ENCODE measurements around the gene UCK2.

UCK2 gene

DNA sequence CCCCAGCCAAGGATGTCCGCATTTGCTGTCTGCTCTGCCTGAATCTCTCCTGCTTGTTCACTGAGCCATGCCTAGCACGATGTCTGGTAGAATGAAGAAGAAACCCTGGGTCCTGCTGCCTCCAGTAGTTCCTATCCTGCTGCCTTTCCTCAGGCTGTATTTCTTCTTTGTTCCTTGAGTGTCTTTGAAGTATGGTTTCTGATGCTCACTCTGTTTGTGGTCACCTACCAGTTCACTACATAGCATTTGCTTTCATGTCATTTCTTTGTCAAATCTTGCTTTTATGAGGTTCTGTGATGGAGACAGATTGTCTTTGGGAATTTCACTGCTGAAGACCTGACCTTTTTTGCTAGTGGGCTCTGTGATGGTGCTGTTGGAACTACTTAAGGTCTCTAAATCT lies 5.9 kb downstream of the UCK2 start:
- H3K9me3 ChIP-seq (ENCODE audit: control extremely low read depth in 1 of 5, control insufficient read depth in 4 of 5, insufficient read depth in 2 of 5, low read depth in 1 of 5, low read length in 4 of 5), result no peaks in the 10 kb centered on the region
- ChIA-PET POLR2A (no interaction called here), CTCF (interaction anchor here (0.7 to 0.9 kb wide), 2 partner anchors 8 to 9 kb away, joined by 3 read pairs; no protein-coding TSS in a partner anchor)
- no peaks in the 10 kb centered on the region for H3K27me3 ChIP-seq (replicated peaks in 2 of 5; ENCODE audit: control insufficient read depth in 4 of 5, insufficient read depth in 5 of 5, low read length in 4 of 5)
- H3K27ac ChIP-seq (ENCODE audit: insufficient read depth in 1 of 2, low read depth in 1 of 2, low read length in 2 of 2, poor library complexity in 1 of 2, severe bottlenecking in 2 of 2), result peak overlapping the region in 1 of 2 experiments; percentile 2
- WGBS (ENCODE audit: insufficient coverage), result 89% methylated on average over 1 of the region's 2 CpGs
- no peak overlapping the region for H3K4me3 ChIP-seq (ENCODE audit: control insufficient read depth in 1 of 7, extremely low read depth in 1 of 7, insufficient read depth in 4 of 7, low read depth in 2 of 7, low read length in 6 of 7)
- peaks cover 0 to 4% (median 2%) of the 10 kb centered on the region in 4 experiments for H3K36me3 ChIP-seq (ENCODE audit: control insufficient read depth in 4 of 4, insufficient read depth in 4 of 4, low read length in 3 of 4)
- H3K4me1 ChIP-seq (ENCODE audit: control extremely low read depth in 1 of 4, control insufficient read depth in 4 of 4, insufficient read depth in 4 of 4, low read length in 3 of 4), result peaks cover 14 to 46% (median 32%) of the 10 kb centered on the region in 4 experiments
- DNase-seq, result no peak

DNA sequence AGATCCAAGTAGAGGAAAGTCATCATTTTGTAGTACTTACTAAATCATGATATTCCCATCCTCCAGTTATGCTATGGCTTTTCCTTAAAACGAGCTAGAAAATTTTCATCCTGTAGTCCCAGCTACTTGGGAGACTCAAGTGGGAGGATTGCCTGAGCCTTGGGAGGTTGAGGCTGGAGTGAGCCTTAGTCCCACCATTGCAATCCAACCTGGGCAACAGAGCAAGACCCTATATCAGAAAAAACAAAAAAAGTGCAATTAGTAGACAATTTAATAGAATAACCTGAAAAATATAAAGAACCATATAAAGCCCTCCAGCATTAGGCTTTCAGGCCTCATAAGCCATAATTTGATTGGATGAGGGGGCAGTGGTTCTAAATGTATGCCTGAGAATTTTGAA lies 6.8 kb downstream of the UCK2 start:
- 100% methylated on average over 1 of the region's 1 CpG for WGBS (ENCODE audit: insufficient coverage)
- H3K27me3 ChIP-seq (replicated peaks in 2 of 5; ENCODE audit: control insufficient read depth in 4 of 5, insufficient read depth in 5 of 5, low read length in 4 of 5), result no peaks in the 10 kb centered on the region
- CTCF ChIA-PET, result interaction anchor here (0.9 kb wide), 1 partner anchor 10 kb away, joined by 3 read pairs; no protein-coding TSS in a partner anchor

DNA sequence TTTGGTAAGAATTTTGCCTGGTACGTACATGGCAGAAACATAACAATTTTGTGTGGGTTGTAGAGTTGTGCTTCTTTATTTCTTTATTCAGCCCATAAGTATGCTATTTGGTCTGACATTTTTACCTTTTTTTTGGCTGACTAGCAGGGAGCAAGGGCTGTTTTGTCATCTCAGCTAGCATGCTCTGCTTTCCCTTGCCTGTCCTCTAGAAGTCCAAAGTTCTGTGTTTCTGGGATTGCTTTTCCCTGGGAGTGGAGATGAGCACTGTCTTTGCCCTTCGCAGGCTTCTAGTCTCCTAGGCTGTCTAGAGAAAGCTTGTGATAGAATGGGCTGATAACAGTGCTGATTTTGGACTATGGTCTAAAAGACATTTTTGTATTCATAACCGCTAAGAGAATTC lies 7.5 kb downstream of the UCK2 start:
- peaks cover 3 to 43% (median 23%) of the 10 kb centered on the region in 4 experiments for H3K4me1 ChIP-seq (ENCODE audit: control extremely low read depth in 1 of 4, control insufficient read depth in 4 of 4, insufficient read depth in 4 of 4, low read length in 3 of 4)
- no CpG with 5 or more reads among the region's 3 CpGs for WGBS (ENCODE audit: insufficient coverage)
- H3K4me3 ChIP-seq (ENCODE audit: control insufficient read depth in 1 of 7, extremely low read depth in 1 of 7, insufficient read depth in 4 of 7, low read depth in 2 of 7, low read length in 6 of 7), result no peak overlapping the region
- no peaks in the 10 kb centered on the region for H3K9me3 ChIP-seq (ENCODE audit: control extremely low read depth in 1 of 5, control insufficient read depth in 4 of 5, insufficient read depth in 2 of 5, low read depth in 1 of 5, low read length in 4 of 5)
- ChIA-PET POLR2A (no interaction called here), CTCF (no interaction called here)
- peaks cover 0 to 4% (median 2%) of the 10 kb centered on the region in 4 experiments for H3K36me3 ChIP-seq (ENCODE audit: control insufficient read depth in 4 of 4, insufficient read depth in 4 of 4, low read length in 3 of 4)
- peak overlapping the region in 1 of 2 experiments; percentile 4 for H3K27ac ChIP-seq (ENCODE audit: insufficient read depth in 1 of 2, low read depth in 1 of 2, low read length in 2 of 2, poor library complexity in 1 of 2, severe bottlenecking in 2 of 2)
- DNase-seq, result no peak
- H3K27me3 ChIP-seq (replicated peaks in 2 of 5; ENCODE audit: control insufficient read depth in 4 of 5, insufficient read depth in 5 of 5, low read length in 4 of 5), result no peaks in the 10 kb centered on the region

More for the DNA sequence above, 6.8 kb downstream of the UCK2 start:
- Histone ChIP-seq H3K4me1 (ENCODE audit: control extremely low read depth in 1 of 4, control insufficient read depth in 4 of 4, insufficient read depth in 4 of 4, low read length in 3 of 4) (peaks cover 9 to 45% (median 27%) of the 10 kb centered on the region in 4 experiments), H3K9me3 (ENCODE audit: control extremely low read depth in 1 of 5, control insufficient read depth in 4 of 5, insufficient read depth in 2 of 5, low read depth in 1 of 5, low read length in 4 of 5) (no peaks in the 10 kb centered on the region), H3K4me3 (ENCODE audit: control insufficient read depth in 1 of 7, extremely low read depth in 1 of 7, insufficient read depth in 4 of 7, low read depth in 2 of 7, low read length in 6 of 7) (no peak overlapping the region), H3K36me3 (ENCODE audit: control insufficient read depth in 4 of 4, insufficient read depth in 4 of 4, low read length in 3 of 4) (peaks cover 0 to 4% (median 2%) of the 10 kb centered on the region in 4 experiments), H3K27ac (ENCODE audit: insufficient read depth in 1 of 2, low read depth in 1 of 2, low read length in 2 of 2, poor library complexity in 1 of 2, severe bottlenecking in 2 of 2) (no peak overlapping the region)
- POLR2A ChIA-PET, result no interaction called here
- DNase-seq, result no peak

DNA sequence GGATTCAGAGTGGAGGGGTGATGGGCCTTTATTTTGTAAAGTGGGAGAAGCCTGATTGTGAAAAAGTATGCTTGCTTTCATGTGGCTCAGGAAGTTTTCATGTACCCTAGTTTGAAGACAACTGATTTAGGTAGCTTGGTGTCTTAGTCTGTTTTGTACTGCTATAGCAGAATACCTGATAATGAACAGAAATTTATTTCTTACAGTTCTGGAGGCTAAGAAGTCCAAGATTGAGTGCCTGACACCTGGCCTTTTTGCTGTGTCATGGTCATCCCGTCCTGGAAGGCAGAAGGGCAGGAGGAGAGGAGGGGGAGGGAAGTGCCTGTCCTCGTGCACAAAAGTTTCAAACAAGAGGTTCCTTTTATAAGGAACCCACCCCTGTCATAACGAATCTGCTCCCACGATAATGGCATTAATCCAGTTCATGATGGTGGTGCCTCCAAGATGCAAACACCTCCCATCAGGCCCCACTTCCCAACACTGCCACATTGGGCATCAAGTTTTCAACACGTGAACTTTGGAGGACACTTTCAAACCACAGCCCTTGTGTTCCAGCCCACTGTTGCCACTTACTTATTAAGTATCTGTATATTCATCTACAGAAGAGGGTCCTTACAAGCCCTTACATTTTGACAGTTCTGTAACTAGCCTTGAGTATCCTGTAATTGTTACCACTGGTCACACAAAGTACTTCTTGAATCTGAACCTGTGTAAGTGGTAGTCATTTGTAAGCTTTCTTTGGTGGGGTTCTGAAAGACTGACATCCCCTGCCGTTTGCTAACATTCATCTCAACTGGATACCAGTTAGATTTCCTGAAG lies 9.5 kb downstream of the UCK2 start:
- POLR2A ChIA-PET, result interaction anchor here (0.6 kb wide), 1 partner anchor 90 kb away, joined by 3 read pairs; no protein-coding TSS in a partner anchor
- Histone ChIP-seq H3K4me3 (ENCODE audit: control insufficient read depth in 1 of 7, extremely low read depth in 1 of 7, insufficient read depth in 4 of 7, low read depth in 2 of 7, low read length in 6 of 7) (peak overlapping the region in 1 of 7 experiments; percentile 1), H3K27ac (ENCODE audit: insufficient read depth in 1 of 2, low read depth in 1 of 2, low read length in 2 of 2, poor library complexity in 1 of 2, severe bottlenecking in 2 of 2) (no peak overlapping the region), H3K36me3 (ENCODE audit: control insufficient read depth in 4 of 4, insufficient read depth in 4 of 4, low read length in 3 of 4) (peaks cover 0 to 7% (median 2%) of the 10 kb centered on the region in 4 experiments), H3K9me3 (ENCODE audit: control extremely low read depth in 1 of 5, control insufficient read depth in 4 of 5, insufficient read depth in 2 of 5, low read depth in 1 of 5, low read length in 4 of 5) (no peaks in the 10 kb centered on the region), H3K4me1 (ENCODE audit: control extremely low read depth in 1 of 4, control insufficient read depth in 4 of 4, insufficient read depth in 4 of 4, low read length in 3 of 4) (peaks cover 4 to 52% (median 25%) of the 10 kb centered on the region in 4 experiments), H3K27me3 (replicated peaks in 2 of 5; ENCODE audit: control insufficient read depth in 4 of 5, insufficient read depth in 5 of 5, low read length in 4 of 5) (no peaks in the 10 kb centered on the region)
- peak in 1 of 3 donors; percentile 31 for DNase-seq
- CTCF ChIA-PET, result interaction anchor here (0.8 kb wide), 2 partner anchors 8 to 66 kb away, joined by 3 to 4 read pairs; no protein-coding TSS in a partner anchor
- WGBS (ENCODE audit: insufficient coverage), result 35% methylated on average over 4 of the region's 6 CpGs

DNA sequence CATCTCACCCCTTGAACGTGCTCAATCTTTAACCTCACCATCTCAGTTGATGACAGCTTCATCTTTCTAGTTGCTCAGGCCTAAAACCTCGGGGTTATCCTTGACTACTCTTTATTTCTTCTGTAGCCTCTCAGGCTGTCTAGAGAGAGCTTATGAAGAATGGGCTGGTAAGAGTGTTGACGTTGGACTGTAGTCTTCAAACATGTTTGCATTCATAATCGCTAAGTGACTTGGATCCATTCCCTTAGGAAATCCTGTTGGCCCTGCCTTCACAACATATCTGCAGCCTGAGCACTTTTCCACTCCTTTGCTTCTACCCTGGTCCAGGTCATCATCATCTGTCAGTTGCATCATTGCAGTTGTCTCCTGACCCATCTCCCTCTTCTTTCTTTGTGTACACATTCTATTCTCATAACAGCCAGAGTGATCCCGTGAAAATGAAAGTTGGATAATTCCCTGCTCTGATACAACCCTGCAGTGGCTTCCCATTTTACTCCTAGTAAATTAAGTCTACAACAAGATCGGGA lies 10.5 kb downstream of the UCK2 start:
- WGBS (ENCODE audit: insufficient coverage), result 94% methylated on average over 5 of the region's 6 CpGs
- no peak for DNase-seq
- H3K9me3 ChIP-seq (ENCODE audit: control extremely low read depth in 1 of 5, control insufficient read depth in 4 of 5, insufficient read depth in 2 of 5, low read depth in 1 of 5, low read length in 4 of 5), result no peaks in the 10 kb centered on the region
- peaks cover 7 to 61% (median 33%) of the 10 kb centered on the region in 4 experiments for H3K4me1 ChIP-seq (ENCODE audit: control extremely low read depth in 1 of 4, control insufficient read depth in 4 of 4, insufficient read depth in 4 of 4, low read length in 3 of 4)
- POLR2A ChIA-PET, result no interaction called here
- H3K36me3 ChIP-seq (ENCODE audit: control insufficient read depth in 4 of 4, insufficient read depth in 4 of 4, low read length in 3 of 4), result peaks cover 0 to 7% (median 2%) of the 10 kb centered on the region in 4 experiments
- CTCF ChIA-PET, result interaction anchor here (0.8 kb wide), 1 partner anchor 9 kb away, joined by 4 read pairs; no protein-coding TSS in a partner anchor
- no peak overlapping the region for H3K27ac ChIP-seq (ENCODE audit: insufficient read depth in 1 of 2, low read depth in 1 of 2, low read length in 2 of 2, poor library complexity in 1 of 2, severe bottlenecking in 2 of 2)
- H3K27me3 ChIP-seq (replicated peaks in 2 of 5; ENCODE audit: control insufficient read depth in 4 of 5, insufficient read depth in 5 of 5, low read length in 4 of 5), result no peaks in the 10 kb centered on the region
- no peak overlapping the region for H3K4me3 ChIP-seq (ENCODE audit: control insufficient read depth in 1 of 7, extremely low read depth in 1 of 7, insufficient read depth in 4 of 7, low read depth in 2 of 7, low read length in 6 of 7)

DNA sequence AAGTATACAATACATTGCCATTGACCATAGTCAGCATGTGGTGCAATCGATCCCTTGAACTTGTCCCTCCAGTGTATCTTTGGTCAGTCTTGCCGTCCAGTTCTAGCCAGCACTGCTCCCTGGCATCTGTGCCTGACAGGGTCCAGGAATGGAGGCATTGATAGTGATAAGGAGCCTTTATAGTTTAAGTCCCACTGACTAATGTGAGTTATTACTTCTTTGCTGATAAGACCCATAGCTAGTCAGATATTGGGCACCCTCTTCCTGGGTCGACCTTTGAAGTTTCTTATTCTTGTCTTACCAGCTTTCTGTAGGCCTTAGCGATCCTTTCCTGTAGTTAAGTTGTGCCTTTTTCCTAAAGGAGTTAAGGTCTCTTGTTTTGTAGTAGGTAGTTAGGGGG lies 13.0 kb downstream of the UCK2 start:
- CTCF ChIA-PET, result interaction anchor here (2.1 kb wide), 1 partner anchor 11 kb away, joined by 12 read pairs; no protein-coding TSS in a partner anchor
- POLR2A ChIA-PET, result no interaction called here

More for the DNA sequence above, 13.0 kb downstream of the UCK2 start:
- Histone ChIP-seq H3K36me3 (ENCODE audit: control insufficient read depth in 4 of 4, insufficient read depth in 4 of 4, low read length in 3 of 4) (peaks cover 0 to 7% (median 2%) of the 10 kb centered on the region in 4 experiments), H3K9me3 (ENCODE audit: control extremely low read depth in 1 of 5, control insufficient read depth in 4 of 5, insufficient read depth in 2 of 5, low read depth in 1 of 5, low read length in 4 of 5) (no peaks in the 10 kb centered on the region), H3K27ac (ENCODE audit: insufficient read depth in 1 of 2, low read depth in 1 of 2, low read length in 2 of 2, poor library complexity in 1 of 2, severe bottlenecking in 2 of 2) (no peak overlapping the region), H3K4me1 (ENCODE audit: control extremely low read depth in 1 of 4, control insufficient read depth in 4 of 4, insufficient read depth in 4 of 4, low read length in 3 of 4) (peaks cover 7 to 54% (median 31%) of the 10 kb centered on the region in 4 experiments), H3K27me3 (replicated peaks in 2 of 5; ENCODE audit: control insufficient read depth in 4 of 5, insufficient read depth in 5 of 5, low read length in 4 of 5) (no peaks in the 10 kb centered on the region), H3K4me3 (ENCODE audit: control insufficient read depth in 1 of 7, extremely low read depth in 1 of 7, insufficient read depth in 4 of 7, low read depth in 2 of 7, low read length in 6 of 7) (no peak overlapping the region)
- WGBS (ENCODE audit: insufficient coverage), result no CpG with 5 or more reads among the region's 4 CpGs
- DNase-seq, result no peak

All from common myeloid progenitor, CD34-positive (primary cell).